Panc1 (cell line): ENCODE data around the gene DUSP9.
"Not testable (repeated sequence)": the region's sequence is repeated elsewhere in the genome, so short reads cannot be mapped to it uniquely, and the experiment has no call there.

Experiments
- CTCF ChIP-seq: fragments of 450-650 bp; IDR thresholded peaks from 2 replicates; pipeline ENCODE4 v1.5.1; 2017; ENCODE audit warnings: mild to moderate bottlenecking
- POLR2AphosphoS5 ChIP-seq: IDR thresholded peaks from 2 replicates; pipeline ENCODE4 v1.6.1; 2012; ENCODE audit warnings: mild to moderate bottlenecking, low read depth, low read length, moderate library complexity
- REST ChIP-seq, 2 experiments: IDR thresholded peaks; 2 replicates each; pipeline ENCODE4 v1.6.1; 2011 to 2012; ENCODE audit warnings: low read depth in 2 of 2, control low read depth in 1 of 2, low read length in 1 of 2, mild to moderate bottlenecking in 1 of 2, moderate library complexity in 1 of 2; ENCODE audit not compliant: insufficient read depth in 1 of 2
- SIN3A ChIP-seq: IDR thresholded peaks from 2 replicates; pipeline ENCODE4 v1.6.1; 2012; ENCODE audit warnings: low read depth, mild to moderate bottlenecking, low read length, moderate library complexity, borderline replicate concordance; ENCODE audit not compliant: insufficient read depth
- TCF7L2 ChIP-seq: IDR thresholded peaks from 2 replicates; pipeline ENCODE4 v1.6.1; 2011; ENCODE audit warnings: mild to moderate bottlenecking, low read depth, low read length, inconsistent platforms

DNA sequence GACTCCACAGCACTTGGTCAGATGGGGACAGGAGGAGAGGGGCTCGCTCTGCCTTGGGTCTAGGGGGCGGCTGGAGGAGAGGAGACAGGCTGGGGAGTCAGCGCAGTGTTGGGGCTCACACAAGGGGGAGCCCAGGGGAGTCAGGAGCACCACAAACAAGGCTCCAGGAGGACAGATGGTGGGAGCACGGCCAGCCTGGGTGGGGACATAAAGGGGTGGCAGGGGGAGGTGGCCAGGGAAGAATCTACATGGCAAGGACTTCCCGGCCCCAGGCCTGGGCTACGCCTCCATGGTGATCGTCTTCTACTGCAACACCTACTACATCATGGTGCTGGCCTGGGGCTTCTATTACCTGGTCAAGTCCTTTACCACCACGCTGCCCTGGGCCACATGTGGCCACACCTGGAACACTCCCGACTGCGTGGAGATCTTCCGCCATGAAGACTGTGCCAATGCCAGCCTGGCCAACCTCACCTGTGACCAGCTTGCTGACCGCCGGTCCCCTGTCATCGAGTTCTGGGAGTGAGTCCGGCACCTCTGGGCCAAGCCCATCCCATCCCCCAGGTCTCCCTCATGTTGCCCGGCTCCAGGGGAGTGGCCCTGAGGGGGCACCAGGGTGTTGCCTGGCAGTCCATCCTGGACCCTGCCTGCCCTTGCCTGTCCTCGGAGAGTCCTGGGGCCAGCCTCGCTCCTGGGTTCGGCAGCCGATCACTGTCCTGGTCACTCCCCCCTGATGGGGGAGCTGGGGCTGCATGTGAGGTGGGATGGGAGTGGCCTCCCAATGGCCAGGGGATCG lies 44.2 kb downstream of the DUSP9 start:
- TF ChIP-seq CTCF; POLR2AphosphoS5; REST (IDR thresholded peaks at IDR 0.05; ENCODE audit: insufficient read depth in 1 of 2, low read depth in 2 of 2, low read length in 1 of 2); SIN3A; TCF7L2: not testable (repeated sequence)
